Motor neuron (in vitro differentiated cells): ENCODE results near the gene MICAL1. TPM values are rescaled to one million over a fixed set of nuclear protein-coding genes. Genes with fewer than 3 reads are reported as not detected.

Experiments used
- ATAC-seq, 8 experiments: fragments of 200-7000 bp; cut with Tn5 transposase; replicated peaks in 6 of 8; 2 replicates each; pipeline ENCODE4 v1.8.0; 2021; ENCODE audit warnings: mild to moderate bottlenecking in 8 of 8, moderate library complexity in 8 of 8
- H3K27ac ChIP-seq, 2 donors: fragments of 250-450 bp; sonication (Bioruptor Pico); 2 replicates each; pipeline ENCODE4 v1.9.0; 2021; ENCODE audit warnings: antibody characterized with exemption in 2 of 2, mild to moderate bottlenecking in 2 of 2, moderate library complexity in 1 of 2
- H3K4me1 ChIP-seq, 2 donors: fragments of 250-450 bp; sonication (Bioruptor Pico); replicated peaks in 1 of 2; 2 replicates each; pipeline ENCODE4 v1.6.1; 2021; ENCODE audit warnings: antibody characterized with exemption in 2 of 2, mild to moderate bottlenecking in 2 of 2, moderate library complexity in 1 of 2
- H3K4me3 ChIP-seq, 5 donors: fragments of 250-450 bp; sonication (Bioruptor Pico); 2 replicates each; pipeline ENCODE4 v1.9.0; 2021; ENCODE audit warnings: antibody characterized with exemption in 5 of 5, mild to moderate bottlenecking in 5 of 5, moderate library complexity in 4 of 5
- WGBS, 10 experiments: fragments of 450-650 bp; shearing (Covaris generic); methylation state at CpG; one replicate each; pipeline ENCODE4 v1.0.0; 2022; 5-methylcytosine and 5-hydroxymethylcytosine counted together
- in situ Hi-C, 9 experiments: fragments of 400-800 bp; cut with MboI; loops; one replicate each; pipeline ENCODE4 v1.15.0; 2021; ENCODE audit warnings: low sequenced_read_pairs in 9 of 9, low pct_unique_long_range_greater_than_20kb in 2 of 9; ENCODE audit not compliant: unreplicated experiment in 9 of 9
- total RNA-seq, 8 experiments: library from RNA; unstranded; fragments of 300-600 nt; gene quantifications; 2 replicates each; pipeline versions ENCODE4 v1.2.3 to v1.2.4, GENCODE V29; 2022

Gene MICAL1
- total RNA-seq, 8 experiments from 2014 or later, result 17.7 to 45.4 (median 29.8) TPM

DNA sequence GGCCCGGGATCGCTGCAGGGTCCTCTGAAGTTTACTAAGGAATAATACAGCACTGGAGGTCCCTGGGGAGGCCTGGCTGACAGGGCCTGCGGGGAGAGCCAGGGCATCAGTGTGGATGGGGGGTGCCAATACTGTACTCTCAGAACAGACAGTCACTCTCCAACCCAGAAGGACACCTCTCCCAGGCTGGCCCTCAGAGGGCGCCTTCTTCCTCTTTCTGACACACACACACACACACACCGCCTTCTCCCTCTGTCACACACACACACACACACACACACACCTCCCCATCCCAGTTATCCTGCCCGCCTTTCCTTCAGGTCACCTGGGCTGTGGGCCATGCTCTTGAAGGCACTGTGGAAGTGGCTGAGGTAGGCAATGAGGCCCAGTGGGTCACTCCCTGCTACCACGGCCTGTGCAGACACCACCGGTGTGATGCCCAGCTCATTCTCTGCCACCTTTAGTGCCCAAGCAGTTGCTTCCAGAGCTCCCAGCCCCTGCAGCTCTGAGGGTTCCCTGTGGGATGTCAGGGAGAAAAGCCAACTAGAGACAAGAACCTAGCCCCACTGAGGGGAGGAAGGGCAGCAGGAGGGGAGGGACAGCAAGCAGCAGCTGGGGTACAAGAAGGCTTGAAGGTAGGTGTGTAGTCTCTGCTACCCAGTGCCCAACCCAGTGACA is 7.6 kb downstream of the MICAL1 start:
- peak in 3 of 8 experiments; percentile 11 to 38 (median 25) for ATAC-seq

DNA sequence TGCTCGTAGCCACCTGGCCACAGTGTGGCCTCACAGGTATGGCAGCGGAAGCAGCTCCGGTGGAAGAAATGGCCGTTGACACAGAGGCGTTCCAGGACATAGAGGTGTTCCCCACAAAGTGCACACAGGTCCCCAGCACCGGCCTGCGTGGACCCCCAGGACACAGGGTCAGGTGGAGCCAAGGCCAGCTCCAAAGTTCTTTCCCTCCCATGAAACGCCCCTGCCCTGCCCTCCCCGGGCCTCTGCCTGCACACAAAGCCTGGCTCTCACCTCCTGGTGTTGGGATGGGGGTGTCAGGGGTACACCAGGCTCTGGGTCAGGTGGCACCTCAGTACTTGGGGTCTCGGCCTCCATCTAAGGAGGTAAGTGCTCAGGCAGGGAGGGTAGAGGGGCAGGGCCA is 8.5 kb downstream of the MICAL1 start:
- Histone ChIP-seq H3K4me1 (peaks cover 0 to 2% of the 10 kb centered on the region in 2 donors), H3K4me3 (no peak overlapping the region), H3K27ac (no peak overlapping the region)
- 82% methylated on average over 3 of the region's 10 CpGs; no CpG with 5 or more reads in 9 of the 10 experiments for WGBS, 10 experiments
- in situ Hi-C loops, result no loop called here
- ATAC-seq, result no peak

More for the DNA sequence above, 7.6 kb downstream of the MICAL1 start:
- Histone ChIP-seq H3K4me3 (no peak overlapping the region), H3K4me1 (no peaks in the 10 kb centered on the region), H3K27ac (no peak overlapping the region)
- in situ Hi-C loops, result no loop called here
- 17 to 70% (median 49%) methylated on average over 1 to 2 of the region's 8 CpGs; no CpG with 5 or more reads in 6 of the 10 experiments for WGBS, 10 experiments

GRCh38 chr6:109446541-109446940 is 9.0 kb downstream of the MICAL1 start:
- H3K4me1 ChIP-seq, result peaks cover 5 to 8% of the 10 kb centered on the region in 2 donors
- no peak overlapping the region for H3K27ac ChIP-seq
- in situ Hi-C loops, result no loop called here
- no peak overlapping the region for H3K4me3 ChIP-seq
- WGBS, 10 experiments, result 50 to 100% (median 90%) methylated on average over 1 to 5 of the region's 8 CpGs; no CpG with 5 or more reads in 5 of the 10 experiments
- ATAC-seq, result no peak

- no peak overlapping the region for H3K27ac ChIP-seq
- WGBS, 10 experiments, result 60 to 93% (median 89%) methylated on average over 1 to 7 of the region's 15 CpGs; no CpG with 5 or more reads in 7 of the 10 experiments
- ATAC-seq, result no peak
- in situ Hi-C loops, result no loop called here
- no peak overlapping the region for H3K4me3 ChIP-seq
- peaks cover 7 to 9% of the 10 kb centered on the region in 2 donors for H3K4me1 ChIP-seq
Measured at GRCh38 chr6:109446072-109446471, 9.5 kb downstream of the MICAL1 start.

GRCh38 chr6:109445382-109445781 is 10.2 kb downstream of the MICAL1 start:
- in situ Hi-C loops, result no loop called here
- H3K4me1 ChIP-seq, result peaks cover 7 to 9% of the 10 kb centered on the region in 2 donors
- no peak overlapping the region for H3K4me3 ChIP-seq
- H3K27ac ChIP-seq, result no peak overlapping the region
- no peak for ATAC-seq
- 80 to 100% (median 95%) methylated on average over 1 to 9 of the region's 9 CpGs; no CpG with 5 or more reads in 4 of the 10 experiments for WGBS, 10 experiments

DNA sequence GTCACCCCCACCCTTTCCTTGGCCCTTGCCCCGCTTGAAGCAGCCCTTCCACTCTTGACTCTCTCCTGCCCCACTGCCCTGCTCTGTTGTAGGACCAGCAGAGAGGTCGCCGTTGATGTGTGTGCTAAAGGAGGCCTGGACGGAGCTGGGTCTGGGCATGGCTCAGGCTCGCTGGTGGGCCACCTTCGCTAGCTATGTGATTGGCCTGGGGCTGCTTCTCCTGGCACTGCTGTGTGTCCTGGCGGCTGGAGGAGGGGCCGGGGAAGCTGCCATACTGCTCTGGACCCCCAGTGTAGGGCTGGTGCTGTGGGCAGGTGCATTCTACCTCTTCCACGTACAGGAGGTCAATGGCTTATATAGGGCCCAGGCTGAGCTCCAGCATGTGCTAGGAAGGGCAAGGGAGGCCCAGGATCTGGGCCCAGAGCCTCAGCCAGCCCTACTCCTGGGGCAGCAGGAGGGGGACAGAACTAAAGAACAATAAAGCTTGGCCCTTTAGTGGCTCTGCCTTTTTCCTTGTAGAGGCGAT is 12.1 kb downstream of the MICAL1 start:
- 60 to 100% (median 75%) methylated on average over 1 to 4 of the region's 10 CpGs; no CpG with 5 or more reads in 4 of the 10 experiments for WGBS, 10 experiments
- in situ Hi-C loops, result no loop called here
- Histone ChIP-seq H3K4me1 (peaks cover 7 to 13% of the 10 kb centered on the region in 2 donors), H3K4me3 (no peak overlapping the region), H3K27ac (no peak overlapping the region)
- no peak for ATAC-seq

- in situ Hi-C loops, result no loop called here
- 92 to 100% (median 100%) methylated on average over 1 to 3 of the region's 6 CpGs; no CpG with 5 or more reads in 5 of the 10 experiments for WGBS, 10 experiments
- no peak for ATAC-seq
- H3K4me3 ChIP-seq, result no peak overlapping the region
- H3K27ac ChIP-seq, result no peak overlapping the region
- peaks cover 7 to 13% of the 10 kb centered on the region in 2 donors for H3K4me1 ChIP-seq
Measured at GRCh38 chr6:109442393-109442924, 13.1 kb downstream of the MICAL1 start.

DNA sequence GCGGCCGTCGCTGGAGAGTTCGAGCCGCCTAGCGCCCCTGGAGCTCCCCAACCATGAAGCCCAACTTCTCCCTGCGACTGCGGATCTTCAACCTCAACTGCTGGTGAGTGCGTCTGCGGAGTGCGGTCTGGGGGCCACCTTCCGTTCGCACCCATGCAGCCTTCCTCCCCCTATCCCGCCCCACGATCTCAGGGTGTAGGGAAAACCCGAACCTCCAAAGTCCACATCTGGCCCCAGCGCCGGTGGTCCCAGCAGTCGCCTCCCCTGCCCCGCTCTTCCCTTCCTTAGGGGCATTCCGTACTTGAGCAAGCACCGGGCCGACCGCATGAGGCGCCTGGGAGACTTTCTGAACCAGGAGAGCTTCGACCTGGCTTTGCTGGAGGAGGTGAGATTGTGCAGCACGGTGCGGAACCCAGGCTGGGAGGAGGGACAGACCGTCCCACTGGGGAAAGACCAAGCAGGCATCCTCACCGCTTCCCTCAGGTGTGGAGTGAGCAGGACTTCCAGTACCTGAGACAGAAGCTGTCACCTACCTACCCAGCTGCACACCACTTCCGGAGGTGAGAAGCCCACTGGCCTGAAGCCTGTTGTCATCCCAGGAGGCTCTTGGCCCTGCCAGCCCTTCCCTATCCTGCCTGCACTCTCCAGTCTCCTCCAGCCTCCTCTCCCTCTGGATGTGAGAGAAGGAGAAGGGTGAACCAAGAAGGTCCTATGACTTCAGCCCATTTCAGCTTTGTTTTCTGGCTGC is 14.3 kb downstream of the MICAL1 start:
- ATAC-seq, result peak; percentile 30 to 52 (median 36)
- Histone ChIP-seq H3K4me1 (peaks cover 7 to 13% of the 10 kb centered on the region in 2 donors), H3K27ac (peak overlapping the region in 1 of 2 donors; percentile 49), H3K4me3 (peak overlapping the region; percentile 45 to 78 (median 70))
- 0 to 40% (median 1%) methylated on average over 1 to 8 of the region's 31 CpGs; no CpG with 5 or more reads in 4 of the 10 experiments for WGBS, 10 experiments
- in situ Hi-C loops, result no loop called here

GRCh38 chr6:109440331-109441068 is 15.1 kb downstream of the MICAL1 start, which contains the start of the genes PPIL6 and SMPD2:
Gene PPIL6, minus strand, starts transcription at chr6:109440628. Its CDS starts 38 bp downstream, at chr6:109440590.
Gene SMPD2, plus strand, starts transcription at chr6:109440724. Its CDS starts 398 bp downstream, at chr6:109441122.
- Histone ChIP-seq H3K4me1 (peaks cover 7 to 13% of the 10 kb centered on the region in 2 donors), H3K4me3 (peak within 1 kb of the TSS; percentile 45 to 78 (median 70)), H3K27ac (peak within 1 kb of the TSS; percentile 32 to 75)
- ATAC-seq, result peak; percentile 81 to 91 (median 89)
- in situ Hi-C loops, result no loop called here
- 0 to 1% (median 0%) methylated on average over 4 to 40 of the region's 102 CpGs; no CpG with 5 or more reads in 5 of the 10 experiments for WGBS, 10 experiments

- H3K4me1 ChIP-seq, result peaks cover 8 to 12% of the 10 kb centered on the region in 2 donors
- in situ Hi-C loops, result no loop called here
- H3K4me3 ChIP-seq, result no peak overlapping the region
- H3K27ac ChIP-seq, result no peak overlapping the region
- 70 to 100% (median 94%) methylated on average over 1 to 5 of the region's 5 CpGs for WGBS, 10 experiments
- no peak for ATAC-seq
Measured at GRCh38 chr6:109436041-109436440, 19.5 kb downstream of the MICAL1 start.

- H3K4me1 ChIP-seq, result peaks cover 8 to 10% of the 10 kb centered on the region in 2 donors
- ATAC-seq, result peak in 5 of 8 experiments; percentile 64 to 86 (median 67)
- no peak overlapping the region for H3K27ac ChIP-seq
- WGBS, 10 experiments, result 25 to 50% (median 43%) methylated on average over 1 to 2 of the region's 2 CpGs; no CpG with 5 or more reads in 7 of the 10 experiments
- H3K4me3 ChIP-seq, result no peak overlapping the region
- in situ Hi-C loops, result no loop called here
Measured at GRCh38 chr6:109434456-109434855, 21.1 kb downstream of the MICAL1 start.

DNA sequence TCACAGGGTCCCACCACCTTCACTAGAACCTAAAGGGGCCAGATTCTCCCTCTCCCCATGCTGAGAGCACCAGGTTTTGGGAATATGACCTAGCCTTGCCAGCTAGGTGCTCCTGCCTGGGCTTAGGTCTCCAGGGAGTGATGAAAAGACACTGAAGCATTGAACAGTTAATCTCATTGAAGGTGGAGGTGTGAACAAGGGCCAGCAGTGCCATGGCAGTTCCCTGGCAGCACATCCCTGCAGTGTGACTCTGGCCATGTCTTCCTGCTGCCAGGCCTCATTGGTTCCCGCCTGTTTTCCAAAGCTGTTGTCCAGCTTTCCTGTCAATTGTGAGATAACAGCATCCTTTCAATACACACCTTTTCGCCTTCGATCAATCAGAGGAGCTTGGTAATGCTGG is 26.1 kb downstream of the MICAL1 start:
- in situ Hi-C loops, result no loop called here
- H3K4me1 ChIP-seq, result peaks cover 3 to 5% of the 10 kb centered on the region in 2 donors
- WGBS, 10 experiments, result 70 to 100% (median 94%) methylated on average over 2 to 3 of the region's 3 CpGs; no CpG with 5 or more reads in 3 of the 10 experiments
- H3K27ac ChIP-seq, result no peak overlapping the region
- no peak for ATAC-seq
- H3K4me3 ChIP-seq, result no peak overlapping the region
